Astrocyte (in vitro differentiated cells and primary cell): Measurements from ENCODE around the gene ZNF74. TPM values are rescaled to one million over a fixed set of nuclear protein-coding genes. Genes with fewer than 3 reads are reported as not detected.

Experiments used
- DNase-seq: peaks from one replicate; pipeline ENCODE4 v3.0.0-alpha.2; 2010; ENCODE audit warnings: low read depth
- FAIRE-seq: peaks from 2 replicates; lab custom pipeline; 2011; peaks lifted over from hg19 to GRCh38; lab: Jason Lieb, UNC
- H2AFZ ChIP-seq: 2 replicates; pipeline ENCODE4 v1.6.0; 2012; ENCODE audit warnings: low read depth, low read length, inconsistent platforms
- H3K27ac ChIP-seq: 2 replicates; pipeline ENCODE4 v1.5.1; 2011; ENCODE audit warnings: low read depth, low read length, inconsistent platforms
- H3K27me3 ChIP-seq: 2 replicates; pipeline ENCODE4 v1.6.0; 2011; ENCODE audit warnings: low read length, inconsistent platforms; ENCODE audit not compliant: insufficient read depth
- H3K36me3 ChIP-seq: 2 replicates; pipeline ENCODE4 v1.5.1; 2011; ENCODE audit warnings: low read length, inconsistent platforms; ENCODE audit not compliant: insufficient read depth
- H3K4me1 ChIP-seq: 2 replicates; pipeline ENCODE4 v1.5.1; 2011; ENCODE audit warnings: low read length, inconsistent platforms; ENCODE audit not compliant: insufficient read depth
- H3K4me2 ChIP-seq: 2 replicates; pipeline ENCODE4 v1.6.0; 2012; ENCODE audit warnings: low read length, inconsistent platforms
- H3K4me3 ChIP-seq: 2 replicates; pipeline ENCODE4 v1.5.1; 2011; ENCODE audit warnings: low read depth, mild to moderate bottlenecking, low read length, inconsistent platforms; ENCODE audit not compliant: insufficient read depth
- H3K79me2 ChIP-seq: 2 replicates; pipeline ENCODE4 v1.6.0; 2012; ENCODE audit warnings: mild to moderate bottlenecking, low read length, inconsistent platforms; ENCODE audit not compliant: insufficient read depth
- H3K9ac ChIP-seq: 2 replicates; pipeline ENCODE4 v1.6.0; 2012; ENCODE audit warnings: mild to moderate bottlenecking, low read length, inconsistent platforms
- H3K9me3 ChIP-seq: 2 replicates; pipeline ENCODE4 v1.5.1; 2012; ENCODE audit warnings: low read depth, mild to moderate bottlenecking, low read length, inconsistent platforms; ENCODE audit not compliant: insufficient read depth
- H4K20me1 ChIP-seq: 2 replicates; pipeline ENCODE4 v1.6.0; 2012; ENCODE audit warnings: low read length, inconsistent platforms; ENCODE audit not compliant: insufficient read depth
- H3K27ac Mint-ChIP-seq: one replicate; pipeline ENCODE4 v1.8.0; 2021; ENCODE audit warnings: mild to moderate bottlenecking, mixed read lengths; ENCODE audit not compliant: unreplicated experiment
- H3K27me3 Mint-ChIP-seq: one replicate; pipeline ENCODE4 v1.8.0; 2021; ENCODE audit warnings: low read depth, mixed read lengths; ENCODE audit not compliant: unreplicated experiment
- H3K36me3 Mint-ChIP-seq: one replicate; pipeline ENCODE4 v1.8.0; 2021; ENCODE audit warnings: low read depth, mixed read lengths; ENCODE audit not compliant: unreplicated experiment
- H3K4me1 Mint-ChIP-seq: one replicate; pipeline ENCODE4 v1.8.0; 2021; ENCODE audit warnings: low read depth, mixed read lengths; ENCODE audit not compliant: unreplicated experiment
- H3K4me3 Mint-ChIP-seq: one replicate; pipeline ENCODE4 v1.8.0; 2021; ENCODE audit warnings: mild to moderate bottlenecking, moderate library complexity, mixed read lengths; ENCODE audit not compliant: unreplicated experiment
- H3K9me3 Mint-ChIP-seq: one replicate; pipeline ENCODE4 v1.8.0; 2021; ENCODE audit warnings: mild to moderate bottlenecking, mixed read lengths; ENCODE audit not compliant: unreplicated experiment
- EZH2 ChIP-seq: IDR thresholded peaks from 2 replicates; pipeline ENCODE4 v1.6.1; 2012; ENCODE audit warnings: mild to moderate bottlenecking, low read length, inconsistent platforms; ENCODE audit not compliant: insufficient read depth
- total RNA-seq: library from RNA; stranded (reverse); gene quantifications from 2 replicates; pipeline ENCODE4 v1.2.1, GENCODE V29; 2021
- TF ChIP-seq, protein P1 (sequence below): IDR thresholded peaks from 2 replicates; pipeline ENCODE4 v1.5.1; 2011; ENCODE audit warnings: low read depth, mild to moderate bottlenecking, inconsistent platforms, low read length, moderate library complexity; ENCODE audit not compliant: insufficient read depth

Gene ZNF74
- total RNA-seq, 1 donor from 2014 or later = 14.2 TPM

DNA sequence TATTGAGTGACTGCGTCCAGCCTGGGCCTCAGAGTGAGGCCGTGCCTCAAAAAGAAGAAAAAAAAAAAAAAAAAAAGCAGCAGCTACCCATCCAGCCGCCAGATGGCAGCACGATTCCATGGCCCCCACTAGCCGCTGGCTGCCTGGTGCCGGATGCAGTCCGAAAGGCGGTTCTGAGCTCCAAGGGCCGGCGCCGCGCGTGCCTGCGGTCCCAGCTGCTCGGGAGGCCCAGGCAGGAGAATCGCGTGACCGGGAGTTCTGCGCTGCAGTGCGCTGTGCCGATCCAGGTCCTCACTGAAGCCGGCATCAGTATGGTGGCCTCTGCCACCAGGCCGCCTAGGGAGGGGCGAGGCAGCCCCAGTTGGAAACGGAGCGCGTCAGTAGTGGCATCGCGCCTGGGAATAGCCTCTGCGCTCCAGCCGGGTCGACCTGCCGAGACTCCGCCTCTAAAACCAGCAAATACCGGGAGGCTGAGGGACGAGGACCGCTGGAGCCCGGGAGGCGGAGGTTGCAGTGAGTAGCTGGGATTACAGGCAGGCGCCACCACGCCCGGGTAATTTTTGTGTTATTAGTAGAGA, 24.3 kb downstream of the ZNF74 start:
- peaks cover 3% of the 10 kb centered on the region for H4K20me1 ChIP-seq
- DNase-seq = peak; percentile 64
- H3K4me1 Mint-ChIP-seq = no peaks in the 10 kb centered on the region
- H3K4me1 ChIP-seq = peaks cover 7% of the 10 kb centered on the region
- no peak for TF ChIP-seq EZH2
- TF ChIP-seq, protein P1, sequence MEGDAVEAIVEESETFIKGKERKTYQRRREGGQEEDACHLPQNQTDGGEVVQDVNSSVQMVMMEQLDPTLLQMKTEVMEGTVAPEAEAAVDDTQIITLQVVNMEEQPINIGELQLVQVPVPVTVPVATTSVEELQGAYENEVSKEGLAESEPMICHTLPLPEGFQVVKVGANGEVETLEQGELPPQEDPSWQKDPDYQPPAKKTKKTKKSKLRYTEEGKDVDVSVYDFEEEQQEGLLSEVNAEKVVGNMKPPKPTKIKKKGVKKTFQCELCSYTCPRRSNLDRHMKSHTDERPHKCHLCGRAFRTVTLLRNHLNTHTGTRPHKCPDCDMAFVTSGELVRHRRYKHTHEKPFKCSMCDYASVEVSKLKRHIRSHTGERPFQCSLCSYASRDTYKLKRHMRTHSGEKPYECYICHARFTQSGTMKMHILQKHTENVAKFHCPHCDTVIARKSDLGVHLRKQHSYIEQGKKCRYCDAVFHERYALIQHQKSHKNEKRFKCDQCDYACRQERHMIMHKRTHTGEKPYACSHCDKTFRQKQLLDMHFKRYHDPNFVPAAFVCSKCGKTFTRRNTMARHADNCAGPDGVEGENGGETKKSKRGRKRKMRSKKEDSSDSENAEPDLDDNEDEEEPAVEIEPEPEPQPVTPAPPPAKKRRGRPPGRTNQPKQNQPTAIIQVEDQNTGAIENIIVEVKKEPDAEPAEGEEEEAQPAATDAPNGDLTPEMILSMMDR = peak; percentile 67
- no peaks in the 10 kb centered on the region for H3K36me3 Mint-ChIP-seq
- H3K9me3 ChIP-seq = no peaks in the 10 kb centered on the region
- peak overlapping the region; percentile 84 for H2AFZ ChIP-seq
- no peaks in the 10 kb centered on the region for H3K9me3 Mint-ChIP-seq
- no peak overlapping the region for H3K27ac Mint-ChIP-seq
- peak overlapping the region; percentile 50 for H3K4me3 ChIP-seq
- no peaks in the 10 kb centered on the region for H3K27me3 ChIP-seq
- H3K9ac ChIP-seq = peak overlapping the region; percentile 65
- H3K79me2 ChIP-seq = no peaks in the 10 kb centered on the region
- H3K27ac ChIP-seq = no peak overlapping the region
- peak; percentile 17 for FAIRE-seq
- H3K4me3 Mint-ChIP-seq = peak overlapping the region; percentile 50
- peaks cover 24% of the 10 kb centered on the region for H3K27me3 Mint-ChIP-seq
- peak overlapping the region; percentile 90 for H3K4me2 ChIP-seq
- H3K36me3 ChIP-seq = no peaks in the 10 kb centered on the region

DNA sequence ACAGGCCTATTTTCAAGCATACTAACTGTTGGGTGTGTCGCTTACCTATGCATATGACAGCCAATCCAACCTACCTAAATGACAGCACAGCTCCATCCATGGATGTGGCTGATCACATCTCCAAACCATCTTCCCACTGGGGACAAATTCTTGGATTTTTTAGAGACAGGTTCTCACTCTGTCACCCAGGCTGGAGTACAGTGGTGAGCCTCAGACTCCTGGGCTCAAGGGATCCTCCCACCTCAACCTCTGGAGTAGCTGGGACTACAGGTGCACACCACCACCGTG, 25.7 kb downstream of the ZNF74 start:
- Histone ChIP-seq H3K79me2 (no peaks in the 10 kb centered on the region), H4K20me1 (peaks cover 16% of the 10 kb centered on the region), H3K9me3 (no peaks in the 10 kb centered on the region), H3K27me3 (no peaks in the 10 kb centered on the region), H3K4me1 (peaks cover 7% of the 10 kb centered on the region), H3K4me3 (no peak overlapping the region), H3K36me3 (no peaks in the 10 kb centered on the region), H2AFZ (no peak overlapping the region), H3K4me2 (no peak overlapping the region), H3K27ac (no peak overlapping the region), H3K9ac (no peak overlapping the region)
- Mint-ChIP-seq H3K9me3 (no peaks in the 10 kb centered on the region), H3K27ac (no peak overlapping the region), H3K4me1 (peaks cover 2% of the 10 kb centered on the region), H3K36me3 (peaks cover 3% of the 10 kb centered on the region), H3K27me3 (peaks cover 19% of the 10 kb centered on the region), H3K4me3 (no peak overlapping the region)
- DNase-seq = no peak
- no peak for TF ChIP-seq EZH2
- TF ChIP-seq, protein P1 = no peak
- no peak for FAIRE-seq

DNA sequence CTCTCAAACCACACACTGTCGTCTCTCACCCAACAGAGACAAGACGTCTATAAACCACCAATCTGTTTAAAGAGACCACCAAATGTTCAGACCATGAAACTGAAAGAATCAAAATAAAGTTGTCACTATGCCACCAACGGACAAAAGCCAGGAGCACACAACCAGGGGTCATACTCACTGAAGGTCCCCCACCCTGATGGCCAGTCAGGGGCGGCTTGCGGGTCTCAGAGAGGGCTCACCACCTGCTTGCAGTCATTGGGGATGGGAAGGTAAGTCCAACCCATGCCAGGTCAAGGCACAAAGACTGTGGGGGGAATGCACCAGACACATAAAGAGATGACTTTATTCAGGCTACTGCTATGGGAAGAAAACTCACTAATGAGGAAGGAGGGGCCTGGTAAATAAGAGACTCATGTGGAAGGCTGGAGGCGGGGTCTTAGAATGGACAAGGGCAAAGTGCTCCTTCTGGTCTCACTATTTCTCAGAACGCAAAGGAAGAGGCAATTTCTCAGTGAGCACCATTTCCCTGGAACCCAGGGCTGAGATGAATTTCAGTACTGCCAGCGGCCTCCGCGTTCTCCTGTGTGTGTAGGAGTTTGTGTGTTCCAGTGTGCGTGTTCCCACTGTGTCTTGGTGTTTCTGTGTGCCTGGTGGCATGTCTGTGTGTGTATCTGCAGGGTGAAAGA, 26.3 kb downstream of the ZNF74 start:
- Histone ChIP-seq H3K4me3 (no peak overlapping the region), H3K9ac (no peak overlapping the region), H3K27me3 (no peaks in the 10 kb centered on the region), H3K36me3 (no peaks in the 10 kb centered on the region), H3K79me2 (no peaks in the 10 kb centered on the region), H3K4me1 (peaks cover 7% of the 10 kb centered on the region), H2AFZ (no peak overlapping the region), H3K4me2 (no peak overlapping the region), H3K27ac (no peak overlapping the region), H4K20me1 (peaks cover 20% of the 10 kb centered on the region), H3K9me3 (no peaks in the 10 kb centered on the region)
- no peak for TF ChIP-seq EZH2
- TF ChIP-seq, protein P1 = no peak
- DNase-seq (no peak), FAIRE-seq (no peak)
- Mint-ChIP-seq H3K27ac (no peak overlapping the region), H3K27me3 (peaks cover 18% of the 10 kb centered on the region), H3K36me3 (peaks cover 3% of the 10 kb centered on the region), H3K9me3 (no peaks in the 10 kb centered on the region), H3K4me1 (peaks cover 2% of the 10 kb centered on the region), H3K4me3 (no peak overlapping the region)
